ENCODE results near the gene TNFRSF18.

Gene TNFRSF18

DNA sequence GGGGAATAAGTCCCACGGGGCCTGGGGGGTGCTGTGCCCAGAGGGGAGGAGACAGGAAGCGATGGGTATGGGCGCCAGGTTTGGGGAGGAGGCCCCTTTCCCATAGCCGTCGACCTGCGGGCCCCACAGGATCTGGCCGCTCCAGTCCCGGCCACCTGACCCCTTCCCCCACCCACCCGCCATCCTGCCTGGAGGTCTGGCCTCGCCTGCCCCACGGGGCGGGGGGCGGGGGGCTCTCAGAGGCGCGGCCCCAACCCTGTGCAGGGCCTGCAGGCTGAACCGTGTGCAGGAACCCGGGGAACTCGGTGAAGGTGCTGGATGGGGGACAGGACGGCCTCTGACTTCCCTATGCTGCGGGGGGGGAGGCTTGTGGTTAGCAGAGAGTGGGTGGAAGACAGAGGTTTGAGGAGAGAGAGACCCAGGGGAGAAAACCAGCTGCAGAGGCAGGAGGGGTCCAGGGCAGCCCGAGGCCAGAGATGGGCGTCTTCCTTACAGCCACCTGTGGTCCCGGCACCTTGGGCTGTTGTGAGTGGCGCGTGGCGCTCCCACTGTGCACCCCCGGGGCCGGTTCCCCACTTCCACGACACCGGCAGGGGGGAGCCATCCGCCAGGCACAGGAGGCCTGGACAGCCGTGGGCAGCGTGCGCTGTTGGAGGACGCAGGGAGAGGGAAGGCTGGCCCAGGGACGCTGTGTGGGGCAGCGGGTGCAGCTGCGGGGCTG is 2.5 kb upstream of the TNFRSF18 start:
- Histone ChIP-seq H3K9me3 (ENCODE audit: control insufficient read depth, insufficient read depth, low read length) (no peaks in the 10 kb centered on the region), H3K9me2 (replicated peaks; ENCODE audit: control insufficient read depth, low read length) (no peaks in the 10 kb centered on the region), H3K4me1 (ENCODE audit: control insufficient read depth, low read length) (peaks cover 31% of the 10 kb centered on the region), H3K36me3 (ENCODE audit: control insufficient read depth, low read length) (no peaks in the 10 kb centered on the region), H3K4me2 (ENCODE audit: low read length) (no peak overlapping the region), H3K27ac (ENCODE audit: low read depth, low read length) (no peak overlapping the region), H3K79me2 (ENCODE audit: control insufficient read depth, low read length) (no peaks in the 10 kb centered on the region), H4K20me1 (ENCODE audit: control insufficient read depth, insufficient read depth, low read depth, low read length) (0 out of 2 replicates have a peak, but pooled peaks cover 5% of the 10 kb centered on the region), H3K27me3 (ENCODE audit: control insufficient read depth, low read length) (peaks cover 60% of the 10 kb centered on the region), H3K4me3 (ENCODE audit: low read length) (no peak overlapping the region), H3F3A (ENCODE audit: control insufficient read depth, insufficient read depth) (no peaks in the 10 kb centered on the region)
- TF ChIP-seq, protein P1, sequence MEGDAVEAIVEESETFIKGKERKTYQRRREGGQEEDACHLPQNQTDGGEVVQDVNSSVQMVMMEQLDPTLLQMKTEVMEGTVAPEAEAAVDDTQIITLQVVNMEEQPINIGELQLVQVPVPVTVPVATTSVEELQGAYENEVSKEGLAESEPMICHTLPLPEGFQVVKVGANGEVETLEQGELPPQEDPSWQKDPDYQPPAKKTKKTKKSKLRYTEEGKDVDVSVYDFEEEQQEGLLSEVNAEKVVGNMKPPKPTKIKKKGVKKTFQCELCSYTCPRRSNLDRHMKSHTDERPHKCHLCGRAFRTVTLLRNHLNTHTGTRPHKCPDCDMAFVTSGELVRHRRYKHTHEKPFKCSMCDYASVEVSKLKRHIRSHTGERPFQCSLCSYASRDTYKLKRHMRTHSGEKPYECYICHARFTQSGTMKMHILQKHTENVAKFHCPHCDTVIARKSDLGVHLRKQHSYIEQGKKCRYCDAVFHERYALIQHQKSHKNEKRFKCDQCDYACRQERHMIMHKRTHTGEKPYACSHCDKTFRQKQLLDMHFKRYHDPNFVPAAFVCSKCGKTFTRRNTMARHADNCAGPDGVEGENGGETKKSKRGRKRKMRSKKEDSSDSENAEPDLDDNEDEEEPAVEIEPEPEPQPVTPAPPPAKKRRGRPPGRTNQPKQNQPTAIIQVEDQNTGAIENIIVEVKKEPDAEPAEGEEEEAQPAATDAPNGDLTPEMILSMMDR (IDR thresholded peaks at IDR 0.05; ENCODE audit: low read depth, low read length, poor library complexity, severe bottlenecking) = no peak
- 0 out of 2 replicates have a peak, but pooled peaks have one; percentile 9 for TF ChIP-seq EZH2phosphoT487 (IDR thresholded peaks at IDR 0.05; ENCODE audit: borderline replicate concordance, low read length)

DNA sequence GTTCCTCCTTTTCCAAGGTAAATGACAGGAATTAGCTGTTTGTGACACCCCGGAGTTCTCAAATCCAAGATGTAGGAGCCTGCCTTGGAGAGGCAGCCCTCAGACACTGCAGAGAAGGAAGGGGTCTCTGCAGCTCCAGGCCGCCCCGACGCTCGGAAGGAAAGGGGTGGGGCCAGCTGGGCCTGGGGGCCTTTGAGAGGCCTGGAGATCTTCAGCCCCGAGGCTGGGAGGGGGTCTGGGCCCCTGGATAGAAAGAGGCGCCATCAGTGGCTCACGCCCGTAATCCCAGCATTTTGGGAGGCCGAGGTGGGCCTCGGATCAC is 1.1 kb upstream of the TNFRSF18 start:
- Histone ChIP-seq H3K27ac (ENCODE audit: low read depth, low read length) (no peak overlapping the region), H3K4me1 (ENCODE audit: control insufficient read depth, low read length) (peaks cover 26% of the 10 kb centered on the region), H3K27me3 (ENCODE audit: control insufficient read depth, low read length) (peaks cover 59% of the 10 kb centered on the region), H4K20me1 (ENCODE audit: control insufficient read depth, insufficient read depth, low read depth, low read length) (0 out of 2 replicates have a peak, but pooled peaks cover 5% of the 10 kb centered on the region), H3F3A (ENCODE audit: control insufficient read depth, insufficient read depth) (no peaks in the 10 kb centered on the region), H3K36me3 (ENCODE audit: control insufficient read depth, low read length) (no peaks in the 10 kb centered on the region), H3K4me3 (ENCODE audit: low read length) (no peak overlapping the region), H3K79me2 (ENCODE audit: control insufficient read depth, low read length) (no peaks in the 10 kb centered on the region), H3K4me2 (ENCODE audit: low read length) (no peak overlapping the region), H3K9me2 (replicated peaks; ENCODE audit: control insufficient read depth, low read length) (no peaks in the 10 kb centered on the region), H3K9me3 (ENCODE audit: control insufficient read depth, insufficient read depth, low read length) (no peaks in the 10 kb centered on the region)
- TF ChIP-seq, protein P1 (IDR thresholded peaks at IDR 0.05; ENCODE audit: low read depth, low read length, poor library complexity, severe bottlenecking) = no peak

DNA sequence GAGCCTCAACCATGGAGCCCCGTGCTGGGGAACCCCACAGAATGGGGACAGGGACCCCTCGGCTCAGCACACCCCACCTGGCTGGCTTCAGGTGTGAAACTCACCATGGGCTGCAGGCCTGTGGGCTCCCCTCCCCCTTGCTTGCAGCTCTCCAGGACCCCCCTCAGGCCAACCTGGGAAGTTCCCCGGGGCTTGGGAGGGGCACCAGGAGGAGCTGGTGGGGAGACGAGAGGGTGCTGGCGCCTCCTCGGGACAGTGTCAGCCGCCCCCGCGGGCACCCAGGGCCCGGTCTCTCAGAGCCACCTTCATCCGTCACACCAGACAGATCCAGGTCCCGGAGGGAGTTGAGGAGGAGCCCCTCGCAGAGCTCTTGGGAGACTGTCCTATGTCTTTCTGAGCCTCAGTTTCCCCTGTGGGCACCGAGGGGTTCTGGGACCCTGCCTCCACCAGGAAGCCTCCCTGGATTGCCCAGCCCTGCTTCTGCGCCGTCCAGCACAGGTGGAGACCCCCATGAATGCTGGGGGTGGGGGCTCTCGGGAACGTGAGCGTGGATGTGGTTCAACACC is 657 bp upstream of the TNFRSF18 start:
- H3K9me3 ChIP-seq (ENCODE audit: control insufficient read depth, insufficient read depth, low read length) = no peaks in the 10 kb centered on the region
- no peaks in the 10 kb centered on the region for H3K9me2 ChIP-seq (replicated peaks; ENCODE audit: control insufficient read depth, low read length)
- no peaks in the 10 kb centered on the region for H3K36me3 ChIP-seq (ENCODE audit: control insufficient read depth, low read length)
- no peaks in the 10 kb centered on the region for H3K79me2 ChIP-seq (ENCODE audit: control insufficient read depth, low read length)
- TF ChIP-seq, protein P1 (IDR thresholded peaks at IDR 0.05; ENCODE audit: low read depth, low read length, poor library complexity, severe bottlenecking) = no peak
- TF ChIP-seq EZH2phosphoT487 (IDR thresholded peaks at IDR 0.05; ENCODE audit: borderline replicate concordance, low read length) = no peak
- H3K4me1 ChIP-seq (ENCODE audit: control insufficient read depth, low read length) = peaks cover 25% of the 10 kb centered on the region
- H3K4me2 ChIP-seq (ENCODE audit: low read length) = peak overlapping the region; percentile 26; the same call in 1 of the 2 replicates
- H3K4me3 ChIP-seq (ENCODE audit: low read length) = no peak overlapping the region
- no peaks in the 10 kb centered on the region for H3F3A ChIP-seq (ENCODE audit: control insufficient read depth, insufficient read depth)
- 0 out of 2 replicates have a peak, but pooled peaks cover 5% of the 10 kb centered on the region for H4K20me1 ChIP-seq (ENCODE audit: control insufficient read depth, insufficient read depth, low read depth, low read length)
- peaks cover 59% of the 10 kb centered on the region for H3K27me3 ChIP-seq (ENCODE audit: control insufficient read depth, low read length)
- H3K27ac ChIP-seq (ENCODE audit: low read depth, low read length) = no peak overlapping the region

Measured in DOHH2 (cell line).